ENCODE measurements around the gene RNF186.
"Not testable (repeated sequence)": the region's sequence is repeated elsewhere in the genome, so short reads cannot be mapped to it uniquely, and the experiment has no call there.

Gene RNF186

DNA sequence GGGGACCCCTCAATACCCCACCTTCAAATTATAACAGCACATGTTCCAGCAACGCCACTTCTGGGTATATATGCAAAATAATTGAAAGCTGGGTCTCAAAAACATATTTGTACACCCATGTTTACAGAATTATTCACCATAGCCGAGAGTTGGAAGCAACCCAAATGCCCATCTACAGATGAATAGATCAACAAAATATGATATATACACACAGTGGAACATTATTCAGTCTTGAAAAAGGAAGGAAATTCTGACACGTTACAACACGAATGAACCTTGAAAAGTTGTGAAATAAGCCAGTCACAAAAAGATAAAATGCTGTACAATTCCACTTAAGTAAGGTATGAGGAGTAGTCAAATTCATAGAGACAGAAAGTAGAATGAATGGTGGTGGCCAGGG, 20.5 kb downstream of the RNF186 start:
- no peaks in the 10 kb centered on the region for H3K36me3 ChIP-seq (replicated peaks; ENCODE audit: insufficient read depth, low read length)
- H3K27me3 ChIP-seq (replicated peaks; ENCODE audit: insufficient read depth, low read length), result no peaks in the 10 kb centered on the region
- H3K4me1 ChIP-seq (ENCODE audit: low read length), result peaks cover 16% of the 10 kb centered on the region
- no peaks in the 10 kb centered on the region for H3K9me2 ChIP-seq (replicated peaks; ENCODE audit: insufficient read depth, low read length)
- TF ChIP-seq, protein P1, sequence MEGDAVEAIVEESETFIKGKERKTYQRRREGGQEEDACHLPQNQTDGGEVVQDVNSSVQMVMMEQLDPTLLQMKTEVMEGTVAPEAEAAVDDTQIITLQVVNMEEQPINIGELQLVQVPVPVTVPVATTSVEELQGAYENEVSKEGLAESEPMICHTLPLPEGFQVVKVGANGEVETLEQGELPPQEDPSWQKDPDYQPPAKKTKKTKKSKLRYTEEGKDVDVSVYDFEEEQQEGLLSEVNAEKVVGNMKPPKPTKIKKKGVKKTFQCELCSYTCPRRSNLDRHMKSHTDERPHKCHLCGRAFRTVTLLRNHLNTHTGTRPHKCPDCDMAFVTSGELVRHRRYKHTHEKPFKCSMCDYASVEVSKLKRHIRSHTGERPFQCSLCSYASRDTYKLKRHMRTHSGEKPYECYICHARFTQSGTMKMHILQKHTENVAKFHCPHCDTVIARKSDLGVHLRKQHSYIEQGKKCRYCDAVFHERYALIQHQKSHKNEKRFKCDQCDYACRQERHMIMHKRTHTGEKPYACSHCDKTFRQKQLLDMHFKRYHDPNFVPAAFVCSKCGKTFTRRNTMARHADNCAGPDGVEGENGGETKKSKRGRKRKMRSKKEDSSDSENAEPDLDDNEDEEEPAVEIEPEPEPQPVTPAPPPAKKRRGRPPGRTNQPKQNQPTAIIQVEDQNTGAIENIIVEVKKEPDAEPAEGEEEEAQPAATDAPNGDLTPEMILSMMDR (IDR thresholded peaks at IDR 0.05; ENCODE audit: low read length), result no peak
- TF ChIP-seq EZH2 (optimal IDR thresholded peaks at IDR 0.05; ENCODE audit: low read depth, low read length), result no peak
- TF ChIP-seq EZH2phosphoT487 (IDR thresholded peaks at IDR 0.05; ENCODE audit: low read length), result no peak
- no peak overlapping the region for H3K4me3 ChIP-seq (ENCODE audit: low read length)
- H3K79me2 ChIP-seq (ENCODE audit: low read length), result 0 out of 2 replicates have a peak, but pooled peaks cover 7% of the 10 kb centered on the region
- DNase-seq, result no peak
- H3F3A ChIP-seq (ENCODE audit: insufficient read depth, low read length), result peaks cover 8% of the 10 kb centered on the region
- no peak overlapping the region for H3K27ac ChIP-seq (ENCODE audit: low read length)
- no peak overlapping the region for H3K9ac ChIP-seq (ENCODE audit: low read length)
- no peak overlapping the region for H3K4me2 ChIP-seq (ENCODE audit: low read depth, low read length)
- H4K20me1 ChIP-seq (ENCODE audit: insufficient read depth, low read length), result 0 out of 2 replicates have a peak, but pooled peaks cover 3% of the 10 kb centered on the region
- H3K9me3 ChIP-seq (replicated peaks; ENCODE audit: insufficient read depth, low read length), result no peaks in the 10 kb centered on the region
- H2AFZ ChIP-seq (ENCODE audit: low read length), result no peak overlapping the region

DNA sequence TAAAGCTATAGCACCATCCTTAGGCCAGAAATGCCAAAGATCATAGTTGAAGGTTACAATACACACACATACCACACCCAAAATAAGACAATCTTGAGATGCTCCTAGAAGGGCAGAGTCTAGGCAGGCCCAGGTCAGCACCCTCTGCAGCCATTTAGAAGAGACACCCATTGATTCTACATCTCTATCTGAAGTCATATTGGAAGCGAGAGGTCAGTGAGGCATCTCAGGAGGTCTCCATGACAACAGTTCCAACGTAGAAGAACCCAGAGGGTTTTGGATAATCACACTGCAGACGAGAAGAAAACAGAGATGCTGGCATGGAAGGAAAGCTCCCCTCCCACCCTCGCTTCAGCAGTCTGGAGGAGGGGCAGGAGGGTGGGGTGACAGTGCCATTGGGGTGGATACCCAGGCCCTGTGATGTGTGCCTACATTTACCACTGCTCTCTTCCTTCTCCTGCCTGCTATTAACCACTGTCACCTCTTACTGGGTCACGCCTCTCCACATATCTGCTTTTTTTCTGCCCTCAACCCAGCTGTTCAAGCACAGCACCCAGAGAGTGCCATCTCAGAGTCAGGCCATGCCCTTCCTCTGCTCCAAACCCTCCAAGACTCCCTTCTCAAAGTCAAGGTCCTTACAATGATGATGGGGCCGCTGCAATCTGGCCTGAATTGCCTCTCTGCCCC, 21.6 kb downstream of the RNF186 start:
- TF ChIP-seq, protein P1 (IDR thresholded peaks at IDR 0.05; ENCODE audit: low read length), result no peak
- TF ChIP-seq EZH2phosphoT487 (IDR thresholded peaks at IDR 0.05; ENCODE audit: low read length), result no peak
- no peak for TF ChIP-seq EZH2 (optimal IDR thresholded peaks at IDR 0.05; ENCODE audit: low read depth, low read length)
- Histone ChIP-seq H3K4me3 (ENCODE audit: low read length) (no peak overlapping the region), H3K4me1 (ENCODE audit: low read length) (peaks cover 15% of the 10 kb centered on the region), H3K9me2 (replicated peaks; ENCODE audit: insufficient read depth, low read length) (no peaks in the 10 kb centered on the region), H2AFZ (ENCODE audit: low read length) (no peak overlapping the region), H3F3A (ENCODE audit: insufficient read depth, low read length) (peaks cover 8% of the 10 kb centered on the region), H3K27ac (ENCODE audit: low read length) (no peak overlapping the region), H3K27me3 (replicated peaks; ENCODE audit: insufficient read depth, low read length) (no peaks in the 10 kb centered on the region), H4K20me1 (ENCODE audit: insufficient read depth, low read length) (0 out of 2 replicates have a peak, but pooled peaks cover 3% of the 10 kb centered on the region), H3K36me3 (replicated peaks; ENCODE audit: insufficient read depth, low read length) (no peaks in the 10 kb centered on the region), H3K79me2 (ENCODE audit: low read length) (no peaks in the 10 kb centered on the region), H3K9ac (ENCODE audit: low read length) (no peak overlapping the region), H3K9me3 (replicated peaks; ENCODE audit: insufficient read depth, low read length) (no peaks in the 10 kb centered on the region), H3K4me2 (ENCODE audit: low read depth, low read length) (no peak overlapping the region)
- DNase-seq, result no peak

- H3F3A ChIP-seq (ENCODE audit: insufficient read depth, low read length), result peaks cover 8% of the 10 kb centered on the region
- no peaks in the 10 kb centered on the region for H3K36me3 ChIP-seq (replicated peaks; ENCODE audit: insufficient read depth, low read length)
- H3K79me2 ChIP-seq (ENCODE audit: low read length), result no peaks in the 10 kb centered on the region
- no peaks in the 10 kb centered on the region for H3K9me3 ChIP-seq (replicated peaks; ENCODE audit: insufficient read depth, low read length)
- H3K27ac ChIP-seq (ENCODE audit: low read length), result no peak overlapping the region
- peaks cover 15% of the 10 kb centered on the region for H3K4me1 ChIP-seq (ENCODE audit: low read length)
- 0 out of 2 replicates have a peak, but pooled peaks cover 3% of the 10 kb centered on the region for H4K20me1 ChIP-seq (ENCODE audit: insufficient read depth, low read length)
- no peak overlapping the region for H3K4me2 ChIP-seq (ENCODE audit: low read depth, low read length)
- no peak for DNase-seq
- no peaks in the 10 kb centered on the region for H3K9me2 ChIP-seq (replicated peaks; ENCODE audit: insufficient read depth, low read length)
- no peak overlapping the region for H3K4me3 ChIP-seq (ENCODE audit: low read length)
- no peak overlapping the region for H3K9ac ChIP-seq (ENCODE audit: low read length)
- no peak overlapping the region for H2AFZ ChIP-seq (ENCODE audit: low read length)
- no peak for TF ChIP-seq EZH2phosphoT487 (IDR thresholded peaks at IDR 0.05; ENCODE audit: low read length)
- TF ChIP-seq EZH2 (optimal IDR thresholded peaks at IDR 0.05; ENCODE audit: low read depth, low read length), result no peak
- TF ChIP-seq, protein P1 (IDR thresholded peaks at IDR 0.05; ENCODE audit: low read length), result no peak
- H3K27me3 ChIP-seq (replicated peaks; ENCODE audit: insufficient read depth, low read length), result no peaks in the 10 kb centered on the region
Observed at GRCh38 chr1:19792237-19793002, 22.7 kb downstream of the RNF186 start.

GRCh38 chr1:19790061-19790975, 24.8 kb downstream of the RNF186 start:
- H3K9me3 ChIP-seq (replicated peaks; ENCODE audit: insufficient read depth, low read length); H3F3A ChIP-seq (ENCODE audit: insufficient read depth, low read length); H3K9ac ChIP-seq (ENCODE audit: low read length); H3K79me2 ChIP-seq (ENCODE audit: low read length); H3K9me2 ChIP-seq (replicated peaks; ENCODE audit: insufficient read depth, low read length); H3K27me3 ChIP-seq (replicated peaks; ENCODE audit: insufficient read depth, low read length); H3K4me3 ChIP-seq (ENCODE audit: low read length); H3K36me3 ChIP-seq (replicated peaks; ENCODE audit: insufficient read depth, low read length); H2AFZ ChIP-seq (ENCODE audit: low read length); H4K20me1 ChIP-seq (ENCODE audit: insufficient read depth, low read length): not testable (repeated sequence)
- DNase-seq, result peak; percentile 64
- Histone ChIP-seq H3K27ac (ENCODE audit: low read length) (peak overlapping the region; percentile 20; the same call in 1 of the 2 replicates), H3K4me2 (ENCODE audit: low read depth, low read length) (peak overlapping the region; percentile 11; the same call in 1 of the 2 replicates), H3K4me1 (ENCODE audit: low read length) (peaks cover 15% of the 10 kb centered on the region)
